Kidney (tissue), 14 donors: ENCODE data around the gene SERPINA5. TPM values are rescaled to one million over a fixed set of nuclear protein-coding genes. Genes with fewer than 3 reads are reported as not detected.

Source experiments
- DNase-seq, 5 donors: peaks; one replicate each; pipeline ENCODE4 v3.0.0-alpha.2; 2013 to 2020
- FAIRE-seq: peaks from 2 replicates; lab custom pipeline; 2012; peaks lifted over from hg19 to GRCh38; lab: Jason Lieb, UNC
- H3K27ac ChIP-seq, 2 donors: one replicate each; pipeline ENCODE4 v1.7.0; 2013; ENCODE audit warnings: low read depth in 2 of 2, low read length in 2 of 2, inconsistent platforms in 1 of 2
- H3K27me3 ChIP-seq: one replicate; pipeline ENCODE4 v1.7.1; 2013; ENCODE audit warnings: low read length, inconsistent platforms; ENCODE audit not compliant: control insufficient read depth, insufficient read depth
- H3K36me3 ChIP-seq, 3 donors: one replicate each; pipeline versions ENCODE4 v1.7.0 to v1.7.1; 2013; ENCODE audit warnings: low read length in 3 of 3, control low read depth in 1 of 3, inconsistent platforms in 1 of 3; ENCODE audit not compliant: insufficient read depth in 3 of 3, control insufficient read depth in 2 of 3
- H3K4me1 ChIP-seq, 3 donors: one replicate each; pipeline versions ENCODE4 v1.7.0 to v1.7.1; 2013; ENCODE audit warnings: low read length in 3 of 3, inconsistent platforms in 1 of 3, low read depth in 1 of 3; ENCODE audit not compliant: control insufficient read depth in 2 of 3, insufficient read depth in 2 of 3
- H3K4me3 ChIP-seq, 3 donors: one replicate each; pipeline versions ENCODE4 v1.7.0 to v1.8.1; 2013; ENCODE audit warnings: low read length in 3 of 3, control low read depth in 1 of 3, inconsistent platforms in 1 of 3
- H3K9ac ChIP-seq, 3 donors: one replicate each; pipeline versions ENCODE4 v1.7.0 to v1.7.1; 2013; ENCODE audit warnings: low read length in 3 of 3, control low read depth in 1 of 3, inconsistent platforms in 1 of 3
- H3K9me3 ChIP-seq, 3 donors: one replicate each; pipeline versions ENCODE4 v1.7.0 to v1.7.1; 2013; ENCODE audit warnings: low read length in 3 of 3, control low read depth in 1 of 3, inconsistent platforms in 1 of 3; ENCODE audit not compliant: control insufficient read depth in 2 of 3, insufficient read depth in 1 of 3
- intact Hi-C: fragments of 100-400 bp; cut with DNase I; formaldehyde crosslinking; loops from one replicate; pipeline ENCODE4 v1.11.1; 2022
- polyA plus RNA-seq: library from polyadenylated mRNA; stranded (reverse); fragments of 350-450 nt; fragmentation: Illumina TruSeq; extraction: RNeasy Lipid Tissue Mini Kit (QIAGEN cat#74804); gene quantifications from one replicate; pipeline ENCODE4 v1.2.3, GENCODE V29; 2014; ENCODE audit warnings: low read depth, low replicate concordance; ENCODE audit not compliant: insufficient read depth
- total RNA-seq: library from RNA; stranded (reverse); fragmentation: NEBNext Ultra II Directional; extraction: Animal tissue kit (Norgen Biotek cat#: 25700); gene quantifications from one replicate; pipeline ENCODE4 v1.2.1, GENCODE V29; 2021
- TF ChIP-seq, protein P1 (sequence below): IDR thresholded peaks from 3 replicates; pipeline ENCODE4 v1.5.1; 2012; ENCODE audit warnings: mild to moderate bottlenecking, moderate library complexity, borderline replicate concordance; ENCODE audit not compliant: insufficient read depth; ENCODE audit errors: extremely low read depth
- donor health status: control.
- donor health status: control.
- donor health status: control.
- donor health status: control.
- donor health status: control.
- donor health status: DM: yes; HTN: yes; CAD: no.
- donor health status: Normal renal cell carcinoma (clear cell type).

Gene SERPINA5
- total and polyA plus RNA-seq, 2 donors from 2014 or later = 85.1 to 522 TPM

DNA sequence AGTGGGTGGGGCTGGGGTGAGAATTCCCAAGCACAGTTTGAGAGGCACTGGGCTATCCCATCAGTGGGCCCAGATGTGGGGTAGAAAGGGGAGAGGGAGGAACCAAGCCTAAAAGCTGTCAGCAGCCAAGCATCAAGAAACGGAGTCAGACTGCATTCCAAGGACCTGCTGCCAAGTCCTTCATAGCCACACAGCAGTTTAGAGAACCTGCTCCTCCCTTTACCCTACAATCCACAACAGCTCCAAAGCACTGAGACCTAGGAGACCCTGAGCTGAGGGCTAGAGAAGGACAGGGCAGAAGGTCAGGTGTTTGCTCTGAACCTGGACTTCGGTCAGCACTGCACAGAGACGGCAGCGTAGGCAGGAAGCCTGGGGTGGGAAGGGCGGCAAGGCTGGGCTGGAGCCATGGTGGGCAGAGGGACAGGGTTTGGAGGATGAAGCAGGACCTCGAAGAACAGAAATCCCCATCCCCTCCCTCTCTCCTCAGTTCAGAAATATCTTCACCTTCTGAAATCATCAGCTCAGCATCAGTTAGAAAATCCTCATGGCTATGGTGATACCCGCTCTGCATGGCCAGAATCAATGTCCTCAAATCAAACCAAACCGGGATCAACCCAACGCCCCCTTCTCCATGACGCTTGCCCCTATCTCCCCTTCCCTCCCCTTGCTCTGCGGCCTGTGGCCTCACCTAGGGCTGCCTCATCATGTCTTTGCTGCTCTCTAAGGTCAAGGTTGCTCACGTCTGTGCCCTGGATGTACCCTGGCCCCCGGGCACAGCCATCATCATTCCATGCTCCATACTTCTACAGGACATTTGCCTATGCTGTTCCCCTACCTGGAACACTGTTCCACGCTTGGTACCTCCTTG, 32.9 kb upstream of the SERPINA5 start:
- intact Hi-C loops = no loop called here
- H3K9ac ChIP-seq = no peak overlapping the region
- no peak for DNase-seq
- no peak overlapping the region for H3K27ac ChIP-seq
- no peaks in the 10 kb centered on the region for H3K27me3 ChIP-seq
- H3K36me3 ChIP-seq = no peaks in the 10 kb centered on the region
- peaks cover 0 to 6% (median 0%) of the 10 kb centered on the region in 3 donors for H3K9me3 ChIP-seq
- TF ChIP-seq, protein P1, sequence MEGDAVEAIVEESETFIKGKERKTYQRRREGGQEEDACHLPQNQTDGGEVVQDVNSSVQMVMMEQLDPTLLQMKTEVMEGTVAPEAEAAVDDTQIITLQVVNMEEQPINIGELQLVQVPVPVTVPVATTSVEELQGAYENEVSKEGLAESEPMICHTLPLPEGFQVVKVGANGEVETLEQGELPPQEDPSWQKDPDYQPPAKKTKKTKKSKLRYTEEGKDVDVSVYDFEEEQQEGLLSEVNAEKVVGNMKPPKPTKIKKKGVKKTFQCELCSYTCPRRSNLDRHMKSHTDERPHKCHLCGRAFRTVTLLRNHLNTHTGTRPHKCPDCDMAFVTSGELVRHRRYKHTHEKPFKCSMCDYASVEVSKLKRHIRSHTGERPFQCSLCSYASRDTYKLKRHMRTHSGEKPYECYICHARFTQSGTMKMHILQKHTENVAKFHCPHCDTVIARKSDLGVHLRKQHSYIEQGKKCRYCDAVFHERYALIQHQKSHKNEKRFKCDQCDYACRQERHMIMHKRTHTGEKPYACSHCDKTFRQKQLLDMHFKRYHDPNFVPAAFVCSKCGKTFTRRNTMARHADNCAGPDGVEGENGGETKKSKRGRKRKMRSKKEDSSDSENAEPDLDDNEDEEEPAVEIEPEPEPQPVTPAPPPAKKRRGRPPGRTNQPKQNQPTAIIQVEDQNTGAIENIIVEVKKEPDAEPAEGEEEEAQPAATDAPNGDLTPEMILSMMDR = no peak
- FAIRE-seq = no peak
- H3K4me3 ChIP-seq = no peak overlapping the region
- H3K4me1 ChIP-seq = no peaks in the 10 kb centered on the region

- Histone ChIP-seq H3K36me3 (no peaks in the 10 kb centered on the region), H3K9me3 (peaks cover 0 to 7% (median 0%) of the 10 kb centered on the region in 3 donors), H3K27ac (no peak overlapping the region), H3K4me3 (no peak overlapping the region), H3K4me1 (no peaks in the 10 kb centered on the region), H3K9ac (no peak overlapping the region), H3K27me3 (no peaks in the 10 kb centered on the region)
- no peak for FAIRE-seq
- DNase-seq = peak in 4 of 5 donors; percentile 65 to 68 (median 66)
- TF ChIP-seq, protein P1 = peak; percentile 71
- intact Hi-C loops = no loop called here
Observed at GRCh38 chr14:94548999-94549985, 31.9 kb upstream of the SERPINA5 start.

GRCh38 chr14:94550041-94550440, 31.2 kb upstream of the SERPINA5 start:
- H3K27ac ChIP-seq = no peak overlapping the region
- H3K9ac ChIP-seq = no peak overlapping the region
- no peak overlapping the region for H3K4me3 ChIP-seq
- DNase-seq (no peak), FAIRE-seq (no peak)
- H3K27me3 ChIP-seq = no peaks in the 10 kb centered on the region
- no peaks in the 10 kb centered on the region for H3K4me1 ChIP-seq
- H3K36me3 ChIP-seq = no peaks in the 10 kb centered on the region
- intact Hi-C loops = no loop called here
- peaks cover 0 to 10% (median 0%) of the 10 kb centered on the region in 3 donors for H3K9me3 ChIP-seq
- TF ChIP-seq, protein P1 = no peak
